Breast epithelium (tissue), 3 donors: ENCODE results near the gene TOP1.

Source experiments
- POLR2A ChIP-seq: fragments of 450-650 bp; IDR thresholded peaks from one replicate; pipeline ENCODE4 v1.6.1; 2016; ENCODE audit warnings: antibody characterized with exemption, mild to moderate bottlenecking, moderate library complexity
- POLR2AphosphoS5 ChIP-seq, 3 donors: sonication (generic); formaldehyde crosslinking; IDR thresholded peaks; one replicate each; pipeline ENCODE4 v1.6.1; 2017; ENCODE audit warnings: antibody characterized with exemption in 3 of 3
- TF ChIP-seq, protein P1 (sequence below), 3 donors: fragments of 450-650 bp; IDR thresholded peaks; one replicate each; pipeline ENCODE4 v1.5.1; 2016 to 2017; ENCODE audit warnings: antibody characterized with exemption in 3 of 3, mild to moderate bottlenecking in 3 of 3, moderate library complexity in 3 of 3

DNA sequence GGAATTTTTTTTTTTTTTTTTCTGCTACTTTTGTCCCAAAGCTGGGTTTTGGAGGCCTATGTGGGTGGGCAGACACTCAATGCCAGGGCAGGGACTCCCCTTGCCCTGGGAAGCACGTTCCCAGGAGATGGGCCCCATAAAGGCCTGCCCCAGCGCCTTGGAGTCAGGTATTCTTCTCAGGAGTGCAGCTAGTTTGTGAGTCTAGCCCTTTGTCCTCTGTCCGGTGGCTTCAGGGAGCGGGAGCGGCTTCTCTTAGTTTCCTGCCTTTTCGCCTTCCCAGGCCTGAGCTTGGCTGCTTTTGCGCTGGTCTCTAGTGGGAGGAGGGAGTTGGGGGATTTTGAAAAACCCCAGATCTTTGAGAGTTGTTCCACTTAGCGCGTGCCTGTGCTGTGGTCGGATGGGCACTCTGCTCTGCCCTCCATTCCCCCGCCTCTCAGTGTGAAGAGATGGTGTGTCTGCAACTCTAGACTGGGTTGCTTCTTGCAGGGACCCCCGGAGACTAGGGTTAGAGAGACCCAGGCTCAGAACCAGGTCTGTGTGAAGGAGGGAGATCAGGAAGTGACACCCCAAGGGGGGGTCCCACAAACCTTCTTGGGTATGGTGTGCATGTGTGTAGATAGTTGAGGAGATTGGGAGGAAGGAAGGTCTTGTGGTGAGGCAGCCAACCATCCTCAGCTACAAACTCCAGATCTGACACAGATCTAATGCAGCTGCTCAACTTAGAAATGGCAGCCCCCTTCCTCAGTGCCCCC, 110.0 kb downstream of the TOP1 start:
- TF ChIP-seq, protein P1, sequence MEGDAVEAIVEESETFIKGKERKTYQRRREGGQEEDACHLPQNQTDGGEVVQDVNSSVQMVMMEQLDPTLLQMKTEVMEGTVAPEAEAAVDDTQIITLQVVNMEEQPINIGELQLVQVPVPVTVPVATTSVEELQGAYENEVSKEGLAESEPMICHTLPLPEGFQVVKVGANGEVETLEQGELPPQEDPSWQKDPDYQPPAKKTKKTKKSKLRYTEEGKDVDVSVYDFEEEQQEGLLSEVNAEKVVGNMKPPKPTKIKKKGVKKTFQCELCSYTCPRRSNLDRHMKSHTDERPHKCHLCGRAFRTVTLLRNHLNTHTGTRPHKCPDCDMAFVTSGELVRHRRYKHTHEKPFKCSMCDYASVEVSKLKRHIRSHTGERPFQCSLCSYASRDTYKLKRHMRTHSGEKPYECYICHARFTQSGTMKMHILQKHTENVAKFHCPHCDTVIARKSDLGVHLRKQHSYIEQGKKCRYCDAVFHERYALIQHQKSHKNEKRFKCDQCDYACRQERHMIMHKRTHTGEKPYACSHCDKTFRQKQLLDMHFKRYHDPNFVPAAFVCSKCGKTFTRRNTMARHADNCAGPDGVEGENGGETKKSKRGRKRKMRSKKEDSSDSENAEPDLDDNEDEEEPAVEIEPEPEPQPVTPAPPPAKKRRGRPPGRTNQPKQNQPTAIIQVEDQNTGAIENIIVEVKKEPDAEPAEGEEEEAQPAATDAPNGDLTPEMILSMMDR (IDR thresholded peaks at IDR 0.05) = no peak
- TF ChIP-seq POLR2AphosphoS5 (IDR thresholded peaks at IDR 0.05) = no peak
- TF ChIP-seq POLR2A = no peak
